Uterus (tissue), 2 donors: ENCODE data around the gene PCMTD2.

Experiments
- CTCF ChIP-seq, 4 experiments: fragments of 200-600 bp in 2 of 4; fragments of 450-650 bp in 2 of 4; sonication (generic) in 2 of 4; IDR thresholded peaks; one replicate each; pipeline ENCODE4 v1.5.1; 2016 to 2019; ENCODE audit warnings: antibody characterized with exemption in 4 of 4, mild to moderate bottlenecking in 2 of 4, moderate library complexity in 1 of 4
- POLR2A ChIP-seq, 2 donors: fragments of 450-650 bp; IDR thresholded peaks; one replicate each; pipeline ENCODE4 v1.6.1; 2016; ENCODE audit warnings: antibody characterized with exemption in 2 of 2, mild to moderate bottlenecking in 1 of 2, moderate library complexity in 1 of 2

GRCh38 chr20:64228751-64229506 is 26.6 kb upstream of the PCMTD2 start:
- TF ChIP-seq CTCF (IDR thresholded peaks at IDR 0.05) (no peak), POLR2A (IDR thresholded peaks at IDR 0.05) (no peak)
